HepG2 (cell line): ENCODE data around the gene RTEL1. TPM values are rescaled to one million over a fixed set of nuclear protein-coding genes. Genes with fewer than 3 reads are reported as not detected.

Source experiments
- DPF2 ChIP-seq: sonication (generic); formaldehyde crosslinking; IDR thresholded peaks from 2 replicates; pipeline ENCODE4 v1.4.0; 2020; ENCODE audit warnings: mild to moderate bottlenecking, low read depth, missing genetic modification reagents, borderline replicate concordance
- NR3C1 ChIP-seq: sonication (generic); formaldehyde crosslinking; IDR thresholded peaks from 2 replicates; pipeline ENCODE4 v1.4.0; 2020; ENCODE audit warnings: missing genetic modification reagents
- ZBTB1 ChIP-seq: sonication (generic); formaldehyde crosslinking; IDR thresholded peaks from 2 replicates; pipeline ENCODE4 v1.4.0; 2020; ENCODE audit warnings: missing genetic modification reagents, borderline replicate concordance
- ZNF781 ChIP-seq: sonication (generic); formaldehyde crosslinking; IDR thresholded peaks from 2 replicates; pipeline ENCODE4 v1.5.1; 2020; ENCODE audit warnings: borderline replicate concordance, mild to moderate bottlenecking, missing genetic modification reagents; ENCODE audit errors: not compliant biosample characterization
- polyA plus RNA-seq, 8 experiments: library from polyadenylated mRNA; depleted of rRNA in 3 of 8; stranded (reverse) in 7 of 8; unstranded in 1 of 8; fragments of >200 nt; fragmentation: Illumina TruSeq in 4 of 8; extraction: Trizol in 4 of 8; gene quantifications; 2 replicates each; pipeline versions ENCODE4 v1.2.1 to v1.2.3, GENCODE V29; 2011 to 2016; ENCODE audit warnings: low read depth in 4 of 8, missing spikeins in 1 of 8, mixed read lengths in 1 of 8; ENCODE audit not compliant: insufficient read depth in 1 of 8
- total RNA-seq, 5 experiments: library from RNA; depleted of rRNA; stranded (reverse); fragments of >200 nt; fragmentation: Illumina TruSeq; extraction: Trizol; gene quantifications; 2 replicates each; pipeline ENCODE4 v1.2.3, GENCODE V29; 2016; ENCODE audit warnings: low read depth in 1 of 5
- TF ChIP-seq, protein P1 (sequence below), 2 experiments: sonication (generic) in 1 of 2; formaldehyde crosslinking in 1 of 2; IDR thresholded peaks; 2 replicates each; pipeline versions ENCODE4 v1.6.1 to v1.9.0; 2014 to 2022; ENCODE audit warnings: antibody characterized with exemption in 1 of 2, borderline replicate concordance in 1 of 2, inconsistent platforms in 1 of 2, low read depth in 1 of 2, missing genetic modification reagents in 1 of 2
- TF ChIP-seq, protein P2 (sequence below): sonication (generic); formaldehyde crosslinking; IDR thresholded peaks from 2 replicates; pipeline ENCODE4 v1.5.0; 2020; ENCODE audit warnings: missing genetic modification reagents
- TF ChIP-seq, protein P3 (sequence below): sonication (generic); formaldehyde crosslinking; IDR thresholded peaks from 2 replicates; pipeline ENCODE4 v1.5.1; 2020; ENCODE audit warnings: mild to moderate bottlenecking, missing genetic modification reagents
- TF ChIP-seq, protein P4 (sequence below): sonication (generic); formaldehyde crosslinking; IDR thresholded peaks from 2 replicates; pipeline ENCODE4 v1.5.1; 2020; ENCODE audit warnings: missing genetic modification reagents, mild to moderate bottlenecking, borderline replicate concordance
- TF ChIP-seq, protein P5 (sequence below): IDR thresholded peaks from 2 replicates; pipeline ENCODE4 v1.6.1; 2016
- TF ChIP-seq, protein P6 (sequence below): sonication (generic); formaldehyde crosslinking; conservative IDR thresholded peaks from 2 replicates; pipeline ENCODE4 v1.8.0; 2022; ENCODE audit warnings: mild to moderate bottlenecking, moderate library complexity, missing genetic modification reagents

RTEL1 gene
- total and polyA plus RNA-seq, 2 of the 13 experiments (the other 11 are each of a cell fraction or from before 2014, with no cell fraction given), result 21.8 to 36.4 TPM

DNA sequence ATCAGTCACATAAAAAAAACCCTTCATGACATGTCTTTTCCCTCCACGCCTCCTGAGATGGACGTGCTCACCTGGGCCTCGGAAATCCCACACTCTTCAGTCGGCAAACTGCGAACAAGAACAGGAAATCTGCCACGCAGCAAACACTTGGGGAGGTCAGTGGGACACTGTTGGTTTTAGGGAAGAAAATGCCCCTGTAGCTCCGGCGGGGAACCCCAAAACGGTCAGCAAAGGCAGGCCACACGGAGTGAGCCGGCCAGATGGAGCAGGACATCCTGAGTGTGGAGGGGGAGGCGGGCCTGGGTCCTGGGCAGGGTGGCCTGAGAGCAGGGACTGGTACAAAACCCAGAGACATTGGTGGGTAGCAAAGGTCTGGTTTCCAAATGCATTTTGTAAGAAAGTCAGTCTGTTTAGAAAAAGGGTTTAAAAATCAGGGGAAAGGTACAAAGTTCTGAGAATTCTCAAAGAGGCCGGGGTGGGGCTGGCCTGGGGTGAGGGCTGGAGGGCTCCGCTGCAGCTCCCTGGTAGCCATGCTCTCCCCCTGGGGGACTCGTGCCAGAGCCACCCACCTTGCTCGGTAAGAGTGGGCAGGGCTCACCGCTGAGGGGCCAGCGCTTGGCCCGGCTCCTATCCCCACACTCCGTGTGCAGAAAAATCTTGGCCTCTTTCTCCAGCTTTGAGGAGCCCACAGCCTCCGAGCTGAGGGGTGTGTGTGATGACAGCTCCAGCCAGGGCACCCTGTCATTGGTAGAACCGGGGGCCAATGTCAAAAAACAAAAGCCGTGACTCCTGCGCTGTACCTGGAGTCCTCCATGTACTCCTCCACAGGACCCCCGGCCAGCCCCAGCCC is 86.7 kb downstream of the RTEL1 start (continued):
- TF ChIP-seq, protein P1, sequence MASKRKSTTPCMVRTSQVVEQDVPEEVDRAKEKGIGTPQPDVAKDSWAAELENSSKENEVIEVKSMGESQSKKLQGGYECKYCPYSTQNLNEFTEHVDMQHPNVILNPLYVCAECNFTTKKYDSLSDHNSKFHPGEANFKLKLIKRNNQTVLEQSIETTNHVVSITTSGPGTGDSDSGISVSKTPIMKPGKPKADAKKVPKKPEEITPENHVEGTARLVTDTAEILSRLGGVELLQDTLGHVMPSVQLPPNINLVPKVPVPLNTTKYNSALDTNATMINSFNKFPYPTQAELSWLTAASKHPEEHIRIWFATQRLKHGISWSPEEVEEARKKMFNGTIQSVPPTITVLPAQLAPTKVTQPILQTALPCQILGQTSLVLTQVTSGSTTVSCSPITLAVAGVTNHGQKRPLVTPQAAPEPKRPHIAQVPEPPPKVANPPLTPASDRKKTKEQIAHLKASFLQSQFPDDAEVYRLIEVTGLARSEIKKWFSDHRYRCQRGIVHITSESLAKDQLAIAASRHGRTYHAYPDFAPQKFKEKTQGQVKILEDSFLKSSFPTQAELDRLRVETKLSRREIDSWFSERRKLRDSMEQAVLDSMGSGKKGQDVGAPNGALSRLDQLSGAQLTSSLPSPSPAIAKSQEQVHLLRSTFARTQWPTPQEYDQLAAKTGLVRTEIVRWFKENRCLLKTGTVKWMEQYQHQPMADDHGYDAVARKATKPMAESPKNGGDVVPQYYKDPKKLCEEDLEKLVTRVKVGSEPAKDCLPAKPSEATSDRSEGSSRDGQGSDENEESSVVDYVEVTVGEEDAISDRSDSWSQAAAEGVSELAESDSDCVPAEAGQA (IDR thresholded peaks at IDR 0.05; ENCODE audit: low read depth), result no peak
- TF ChIP-seq, protein P1 (CRISPR knock-in tag; IDR thresholded peaks at IDR 0.05; ENCODE audit: borderline replicate concordance), result no peak
- TF ChIP-seq, protein P2, sequence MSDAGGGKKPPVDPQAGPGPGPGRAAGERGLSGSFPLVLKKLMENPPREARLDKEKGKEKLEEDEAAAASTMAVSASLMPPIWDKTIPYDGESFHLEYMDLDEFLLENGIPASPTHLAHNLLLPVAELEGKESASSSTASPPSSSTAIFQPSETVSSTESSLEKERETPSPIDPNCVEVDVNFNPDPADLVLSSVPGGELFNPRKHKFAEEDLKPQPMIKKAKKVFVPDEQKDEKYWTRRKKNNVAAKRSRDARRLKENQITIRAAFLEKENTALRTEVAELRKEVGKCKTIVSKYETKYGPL (CRISPR knock-in tag), result no peak
- TF ChIP-seq ZNF781 (CRISPR knock-in tag), result no peak
- TF ChIP-seq, protein P3, sequence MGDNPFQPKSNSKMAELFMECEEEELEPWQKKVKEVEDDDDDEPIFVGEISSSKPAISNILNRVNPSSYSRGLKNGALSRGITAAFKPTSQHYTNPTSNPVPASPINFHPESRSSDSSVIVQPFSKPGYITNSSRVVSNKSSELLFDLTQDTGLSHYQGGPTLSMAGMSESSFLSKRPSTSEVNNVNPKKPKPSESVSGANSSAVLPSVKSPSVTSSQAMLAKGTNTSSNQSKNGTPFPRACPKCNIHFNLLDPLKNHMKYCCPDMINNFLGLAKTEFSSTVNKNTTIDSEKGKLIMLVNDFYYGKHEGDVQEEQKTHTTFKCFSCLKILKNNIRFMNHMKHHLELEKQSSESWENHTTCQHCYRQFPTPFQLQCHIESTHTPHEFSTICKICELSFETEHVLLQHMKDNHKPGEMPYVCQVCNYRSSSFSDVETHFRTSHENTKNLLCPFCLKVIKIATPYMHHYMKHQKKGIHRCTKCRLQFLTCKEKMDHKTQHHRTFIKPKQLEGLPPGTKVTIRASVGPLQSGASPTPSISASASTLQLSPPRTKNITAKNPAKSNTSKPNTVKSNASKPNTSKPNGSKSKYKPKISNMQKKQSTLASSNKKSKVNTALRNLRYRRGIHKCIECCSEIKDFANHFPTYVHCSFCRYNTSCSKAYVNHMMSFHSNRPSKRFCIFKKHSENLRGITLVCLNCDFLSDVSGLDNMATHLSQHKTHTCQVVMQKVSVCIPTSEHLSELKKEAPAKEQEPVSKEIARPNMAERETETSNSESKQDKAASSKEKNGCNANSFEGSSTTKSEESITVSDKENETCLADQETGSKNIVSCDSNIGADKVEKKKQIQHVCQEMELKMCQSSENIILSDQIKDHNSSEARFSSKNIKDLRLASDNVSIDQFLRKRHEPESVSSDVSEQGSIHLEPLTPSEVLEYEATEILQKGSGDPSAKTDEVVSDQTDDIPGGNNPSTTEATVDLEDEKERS (CRISPR knock-in tag), result no peak
- TF ChIP-seq, protein P4, sequence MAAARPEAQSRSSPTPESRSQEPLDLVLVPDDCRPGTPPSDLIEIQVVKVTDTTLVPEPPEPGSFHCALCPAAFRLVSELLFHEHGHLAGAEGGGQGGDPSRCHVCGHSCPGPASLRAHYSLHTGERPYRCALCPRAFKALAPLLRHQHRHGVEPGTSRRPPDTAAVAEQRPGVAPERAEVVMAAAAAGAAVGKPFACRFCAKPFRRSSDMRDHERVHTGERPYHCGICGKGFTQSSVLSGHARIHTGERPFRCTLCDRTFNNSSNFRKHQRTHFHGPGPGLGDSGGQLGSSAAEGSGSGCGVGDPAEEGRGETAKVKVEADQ (CRISPR knock-in tag), result no peak
- no peak for TF ChIP-seq NR3C1 (CRISPR knock-in tag)
- TF ChIP-seq, protein P5, sequence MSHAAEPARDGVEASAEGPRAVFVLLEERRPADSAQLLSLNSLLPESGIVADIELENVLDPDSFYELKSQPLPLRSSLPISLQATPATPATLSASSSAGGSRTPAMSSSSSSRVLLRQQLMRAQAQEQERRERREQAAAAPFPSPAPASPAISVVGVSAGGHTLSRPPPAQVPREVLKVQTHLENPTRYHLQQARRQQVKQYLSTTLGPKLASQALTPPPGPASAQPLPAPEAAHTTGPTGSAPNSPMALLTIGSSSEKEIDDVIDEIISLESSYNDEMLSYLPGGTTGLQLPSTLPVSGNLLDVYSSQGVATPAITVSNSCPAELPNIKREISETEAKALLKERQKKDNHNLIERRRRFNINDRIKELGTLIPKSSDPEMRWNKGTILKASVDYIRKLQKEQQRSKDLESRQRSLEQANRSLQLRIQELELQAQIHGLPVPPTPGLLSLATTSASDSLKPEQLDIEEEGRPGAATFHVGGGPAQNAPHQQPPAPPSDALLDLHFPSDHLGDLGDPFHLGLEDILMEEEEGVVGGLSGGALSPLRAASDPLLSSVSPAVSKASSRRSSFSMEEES (CRISPR knock-in tag), result no peak
- TF ChIP-seq, protein P6, sequence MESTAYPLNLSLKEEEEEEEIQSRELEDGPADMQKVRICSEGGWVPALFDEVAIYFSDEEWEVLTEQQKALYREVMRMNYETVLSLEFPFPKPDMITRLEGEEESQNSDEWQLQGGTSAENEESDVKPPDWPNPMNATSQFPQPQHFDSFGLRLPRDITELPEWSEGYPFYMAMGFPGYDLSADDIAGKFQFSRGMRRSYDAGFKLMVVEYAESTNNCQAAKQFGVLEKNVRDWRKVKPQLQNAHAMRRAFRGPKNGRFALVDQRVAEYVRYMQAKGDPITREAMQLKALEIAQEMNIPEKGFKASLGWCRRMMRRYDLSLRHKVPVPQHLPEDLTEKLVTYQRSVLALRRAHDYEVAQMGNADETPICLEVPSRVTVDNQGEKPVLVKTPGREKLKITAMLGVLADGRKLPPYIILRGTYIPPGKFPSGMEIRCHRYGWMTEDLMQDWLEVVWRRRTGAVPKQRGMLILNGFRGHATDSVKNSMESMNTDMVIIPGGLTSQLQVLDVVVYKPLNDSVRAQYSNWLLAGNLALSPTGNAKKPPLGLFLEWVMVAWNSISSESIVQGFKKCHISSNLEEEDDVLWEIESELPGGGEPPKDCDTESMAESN, result 0 out of 2 replicates have a peak, but pooled peaks have one; percentile 48
- no peak for TF ChIP-seq ZBTB1
- TF ChIP-seq DPF2 (CRISPR knock-in tag), result peak; percentile 43; the same call in 1 of the 2 replicates
